ENCODE results near the gene PRKACG.

DNA sequence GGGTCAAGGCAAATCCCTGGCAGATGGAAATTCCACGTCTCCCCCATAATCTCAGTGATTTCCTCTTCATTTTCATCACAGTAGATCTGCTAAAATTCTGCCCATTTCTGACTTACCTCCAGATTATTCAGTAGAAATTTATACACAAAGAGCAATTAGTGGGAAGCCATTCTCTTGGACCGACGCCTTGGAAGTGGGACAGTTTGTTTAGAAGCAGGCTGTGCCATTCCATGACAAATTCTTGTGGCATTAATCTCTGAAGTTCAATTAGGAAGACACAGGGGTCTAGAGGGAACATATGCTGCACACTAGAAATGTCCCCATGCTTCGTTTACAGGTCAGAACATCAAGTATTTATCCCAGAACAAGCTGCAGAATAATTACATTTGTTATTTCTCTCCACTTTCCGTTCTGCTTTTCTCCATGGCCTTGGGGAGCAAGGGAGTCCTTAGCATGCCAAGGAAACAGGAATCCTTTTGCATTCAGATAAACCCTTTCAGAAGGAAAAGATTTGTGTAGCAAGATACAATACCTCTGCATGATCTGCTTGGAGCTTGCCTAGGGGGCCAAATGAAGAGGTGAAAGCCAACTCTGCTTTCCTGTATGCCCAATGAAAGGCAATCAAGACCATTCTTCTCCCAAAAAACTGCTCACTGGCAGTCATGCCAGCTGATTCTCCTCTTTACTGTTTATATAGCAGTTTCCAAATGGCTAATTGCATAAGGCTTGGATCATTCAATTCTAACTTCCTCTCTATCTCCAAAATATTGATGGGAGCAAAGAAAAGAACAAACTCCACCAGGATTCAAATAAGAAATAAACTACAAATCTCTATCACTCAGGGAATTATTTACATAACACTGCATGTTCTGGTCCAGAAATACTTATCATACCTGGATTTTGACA lies 2.5 kb upstream of the PRKACG start:
- TF ChIP-seq, protein P1, sequence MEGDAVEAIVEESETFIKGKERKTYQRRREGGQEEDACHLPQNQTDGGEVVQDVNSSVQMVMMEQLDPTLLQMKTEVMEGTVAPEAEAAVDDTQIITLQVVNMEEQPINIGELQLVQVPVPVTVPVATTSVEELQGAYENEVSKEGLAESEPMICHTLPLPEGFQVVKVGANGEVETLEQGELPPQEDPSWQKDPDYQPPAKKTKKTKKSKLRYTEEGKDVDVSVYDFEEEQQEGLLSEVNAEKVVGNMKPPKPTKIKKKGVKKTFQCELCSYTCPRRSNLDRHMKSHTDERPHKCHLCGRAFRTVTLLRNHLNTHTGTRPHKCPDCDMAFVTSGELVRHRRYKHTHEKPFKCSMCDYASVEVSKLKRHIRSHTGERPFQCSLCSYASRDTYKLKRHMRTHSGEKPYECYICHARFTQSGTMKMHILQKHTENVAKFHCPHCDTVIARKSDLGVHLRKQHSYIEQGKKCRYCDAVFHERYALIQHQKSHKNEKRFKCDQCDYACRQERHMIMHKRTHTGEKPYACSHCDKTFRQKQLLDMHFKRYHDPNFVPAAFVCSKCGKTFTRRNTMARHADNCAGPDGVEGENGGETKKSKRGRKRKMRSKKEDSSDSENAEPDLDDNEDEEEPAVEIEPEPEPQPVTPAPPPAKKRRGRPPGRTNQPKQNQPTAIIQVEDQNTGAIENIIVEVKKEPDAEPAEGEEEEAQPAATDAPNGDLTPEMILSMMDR (IDR thresholded peaks at IDR 0.05; ENCODE audit: insufficient read depth, low read depth, low read length) = no peak
- no peak for TF ChIP-seq EZH2 (IDR thresholded peaks at IDR 0.05; ENCODE audit: insufficient read depth, low read length)
